ENCODE data around the gene LSM10.

- no peak for TF ChIP-seq EZH2phosphoT487 (IDR thresholded peaks at IDR 0.05; ENCODE audit: borderline replicate concordance, low read length)
- no peak for TF ChIP-seq CTCF (IDR thresholded peaks at IDR 0.05; ENCODE audit: low read depth, low read length, poor library complexity, severe bottlenecking)
These were observed 1.3 kb downstream of the LSM10 start for GRCh38 chr1:36396359-36396758.
